Stimulated activated CD4-positive, alpha-beta T cell treated with anti-CD3 and anti-CD28 coated beads, Interleukin-1b, Interleukin-23, amount 100 ng/mL, for 24 hours (primary cell): ENCODE results near the gene RABEP2.

ENCODE experiments used
- DNase-seq, 4 experiments: peaks; one replicate each; pipeline ENCODE4 v3.0.0-alpha.2; 2020; ENCODE audit warnings: low read depth in 4 of 4, low spot score in 1 of 4

The RABEP2 gene

GRCh38 chr16:28859326-28859725 is 65.7 kb downstream of the RABEP2 start:
- no peak for DNase-seq

- no peak for DNase-seq
Observed at GRCh38 chr16:28858421-28858820, 66.6 kb downstream of the RABEP2 start.
